ENCODE results near the gene CRYBA4. TPM values are rescaled to one million over a fixed set of nuclear protein-coding genes. Genes with fewer than 3 reads are reported as not detected.

Gene CRYBA4
- total and polyA plus RNA-seq, 2 of the 13 experiments (the other 11 are each of a cell fraction or from before 2014, with no cell fraction given): not detected

DNA sequence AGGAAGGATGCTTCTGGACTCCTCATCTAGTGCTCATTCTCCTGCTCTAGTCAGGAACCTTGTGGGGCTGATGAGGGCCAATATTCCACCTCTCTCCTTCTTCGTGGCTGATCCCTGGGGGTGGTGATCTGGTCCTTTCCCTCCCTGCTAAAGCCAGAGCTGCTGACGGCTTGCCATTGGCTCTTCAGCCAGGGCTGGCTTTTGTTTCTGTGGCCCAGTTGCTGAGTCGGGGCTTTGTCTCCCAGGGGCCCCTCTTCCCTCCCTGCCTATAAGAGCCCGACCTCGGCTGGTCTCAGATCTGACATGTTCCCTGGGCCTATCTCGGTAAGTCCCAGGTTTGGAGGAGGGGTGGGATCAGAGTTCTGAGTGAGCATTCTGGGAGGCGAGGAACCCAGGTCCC is at the start of gene CRYBA4 (continued):
- no peak for TF ChIP-seq NCOR1 (IDR thresholded peaks at IDR 0.05; ENCODE audit: borderline replicate concordance, low read length)
- TF ChIP-seq ZNF282 (IDR thresholded peaks at IDR 0.05; ENCODE audit: partially characterized antibody): no peak
- TF ChIP-seq TEAD3 (CRISPR knock-in tag; optimal IDR thresholded peaks at IDR 0.05; ENCODE audit: borderline replicate concordance): no peak
- TF ChIP-seq, protein P1, sequence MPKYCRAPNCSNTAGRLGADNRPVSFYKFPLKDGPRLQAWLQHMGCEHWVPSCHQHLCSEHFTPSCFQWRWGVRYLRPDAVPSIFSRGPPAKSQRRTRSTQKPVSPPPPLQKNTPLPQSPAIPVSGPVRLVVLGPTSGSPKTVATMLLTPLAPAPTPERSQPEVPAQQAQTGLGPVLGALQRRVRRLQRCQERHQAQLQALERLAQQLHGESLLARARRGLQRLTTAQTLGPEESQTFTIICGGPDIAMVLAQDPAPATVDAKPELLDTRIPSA (CRISPR knock-in tag; IDR thresholded peaks at IDR 0.05; ENCODE audit: borderline replicate concordance): no peak
- no peak for TF ChIP-seq ZNF619 (CRISPR knock-in tag; IDR thresholded peaks at IDR 0.05)
- no peak for TF ChIP-seq MTA1 (CRISPR knock-in tag; IDR thresholded peaks at IDR 0.05; ENCODE audit: borderline replicate concordance)
- no peak for TF ChIP-seq ZNF598 (CRISPR knock-in tag; IDR thresholded peaks at IDR 0.05; ENCODE audit: borderline replicate concordance)
- no peak for TF ChIP-seq CBX2 (IDR thresholded peaks at IDR 0.05; ENCODE audit: low read depth, low read length)
- no peak for TF ChIP-seq CBX2 (CRISPR knock-in tag; IDR thresholded peaks at IDR 0.05; ENCODE audit: low read depth)
- no peak for TF ChIP-seq MED13 (CRISPR knock-in tag; IDR thresholded peaks at IDR 0.05)
- no peak for TF ChIP-seq ZNF83 (CRISPR knock-in tag; IDR thresholded peaks at IDR 0.05; ENCODE audit: borderline replicate concordance)
- TF ChIP-seq TRAFD1 (CRISPR knock-in tag; IDR thresholded peaks at IDR 0.05; ENCODE audit: borderline replicate concordance): no peak
- TF ChIP-seq RFX1 (IDR thresholded peaks at IDR 0.05): no peak
